AG08395 (cell line): ENCODE data around the gene ALKBH3.

ENCODE experiments used
- DNase-seq: peaks from one replicate; pipeline ENCODE4 v3.0.0; 2012; ENCODE audit warnings: mixed read lengths, low spot score

ALKBH3 gene

DNA sequence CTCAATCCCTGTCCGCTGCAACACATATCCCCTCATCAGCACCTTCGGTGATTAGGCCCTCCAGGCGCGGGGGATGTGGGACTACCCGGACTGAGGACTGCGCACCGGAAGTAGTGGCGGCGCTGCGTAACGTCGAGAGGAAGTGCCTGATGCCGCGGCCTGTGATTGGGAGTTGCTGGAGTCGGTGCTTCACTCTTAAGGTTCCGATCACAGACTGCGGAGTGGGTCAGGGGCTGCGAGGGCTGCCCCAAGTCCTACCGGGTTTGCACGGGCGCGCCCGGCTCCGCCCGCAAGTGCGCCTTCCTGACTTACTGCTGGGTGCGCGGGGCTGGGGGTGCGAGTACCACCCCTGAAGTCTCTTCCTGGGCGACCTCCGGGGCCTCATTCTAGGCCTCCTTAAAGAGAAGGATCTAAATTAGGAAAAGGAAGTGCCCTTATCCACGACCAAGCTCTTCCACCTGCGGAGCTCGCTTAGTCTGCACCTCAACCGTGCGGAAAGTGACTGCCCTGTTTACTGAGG lies at the start of gene ALKBH3:
Gene ALKBH3, plus strand, starts transcription at position 192 of the 520 bp plus-strand sequence. CDS start 1,822 bp downstream, outside the sequence.
- DNase-seq, result peak; percentile 96

DNA sequence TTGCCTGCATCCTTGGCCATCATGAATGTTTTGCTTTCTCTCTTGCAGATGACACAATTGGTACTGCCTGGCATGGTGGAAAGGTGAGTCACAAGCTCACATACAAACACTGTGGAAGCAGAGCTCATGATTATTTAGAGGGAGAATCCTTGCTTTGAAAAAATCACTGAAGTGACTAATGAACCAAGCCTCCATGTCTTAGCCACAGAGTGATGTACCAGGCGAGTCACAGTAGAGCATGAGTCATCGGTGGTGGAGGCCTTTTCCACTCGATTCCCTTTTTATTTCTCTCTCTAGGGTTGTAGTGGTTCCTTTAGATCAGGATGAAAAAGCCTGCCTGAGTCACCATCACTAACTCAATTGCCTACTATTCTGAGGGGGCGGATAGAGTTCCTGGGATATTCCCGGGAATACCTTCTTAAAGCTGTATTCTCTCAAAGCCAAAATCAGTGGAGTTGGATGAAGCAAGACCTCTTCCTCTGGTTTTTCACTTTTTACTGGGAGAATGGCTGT lies 49.6 kb upstream of the ALKBH3 start:
- peak; percentile 96 for DNase-seq

DNA sequence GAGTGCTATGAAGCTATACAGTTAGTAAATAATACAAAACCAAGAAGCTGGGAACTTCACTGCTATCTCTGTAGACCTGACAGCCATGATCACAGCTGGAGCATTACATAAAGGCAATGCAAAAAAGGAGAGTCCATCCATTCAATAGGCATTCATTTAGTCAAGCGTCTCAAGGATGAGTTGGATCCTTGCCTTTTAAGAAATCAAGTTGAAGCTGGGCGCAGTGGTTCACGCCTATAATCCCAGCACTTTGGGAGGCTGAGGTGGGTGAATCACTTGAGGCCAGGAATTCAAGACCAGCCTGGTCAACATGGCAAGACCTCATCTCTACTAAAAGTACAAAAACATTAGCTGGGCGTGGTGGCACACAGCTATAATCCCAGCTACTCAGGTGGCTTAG lies 48.1 kb upstream of the ALKBH3 start:
- no peak for DNase-seq

DNA sequence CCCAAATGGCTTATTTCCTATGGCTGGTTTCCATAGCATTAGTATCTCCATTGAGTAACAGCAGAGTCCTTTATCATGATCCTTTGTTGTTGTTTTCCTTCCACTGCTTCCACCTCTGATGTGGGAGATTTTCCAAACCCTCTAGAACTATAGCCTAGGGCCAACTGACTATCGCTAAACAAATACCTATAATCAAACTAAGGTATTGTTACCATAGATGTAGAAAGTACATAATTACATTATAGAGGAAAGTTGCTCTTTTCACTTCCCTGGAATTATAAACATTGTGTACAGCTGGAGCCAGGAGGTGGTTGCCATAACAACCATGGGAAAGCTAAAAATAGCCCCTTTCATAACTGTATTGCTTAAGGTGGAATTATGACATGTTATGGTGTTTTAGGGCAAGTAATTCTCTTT lies 47.0 kb upstream of the ALKBH3 start:
- no peak for DNase-seq

DNA sequence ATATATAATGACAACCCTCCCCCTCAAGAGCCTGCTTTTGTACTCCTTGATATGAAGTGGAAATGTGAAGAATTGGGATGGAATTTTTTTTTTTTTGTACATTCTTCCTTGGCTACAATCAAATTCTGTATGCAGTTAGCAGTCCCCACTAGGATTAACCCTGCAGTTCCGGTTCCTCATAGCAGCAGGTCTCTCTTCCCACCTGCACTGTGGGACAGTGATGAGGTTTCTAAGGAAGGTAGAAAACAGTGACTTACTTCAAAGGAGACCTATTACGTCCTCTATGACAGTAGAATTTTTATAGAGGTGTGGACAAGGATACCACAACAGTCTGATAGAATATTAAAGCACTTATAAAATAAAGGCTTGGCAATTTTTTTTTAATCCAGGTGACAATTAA lies 46.3 kb upstream of the ALKBH3 start:
- no peak for DNase-seq

DNA sequence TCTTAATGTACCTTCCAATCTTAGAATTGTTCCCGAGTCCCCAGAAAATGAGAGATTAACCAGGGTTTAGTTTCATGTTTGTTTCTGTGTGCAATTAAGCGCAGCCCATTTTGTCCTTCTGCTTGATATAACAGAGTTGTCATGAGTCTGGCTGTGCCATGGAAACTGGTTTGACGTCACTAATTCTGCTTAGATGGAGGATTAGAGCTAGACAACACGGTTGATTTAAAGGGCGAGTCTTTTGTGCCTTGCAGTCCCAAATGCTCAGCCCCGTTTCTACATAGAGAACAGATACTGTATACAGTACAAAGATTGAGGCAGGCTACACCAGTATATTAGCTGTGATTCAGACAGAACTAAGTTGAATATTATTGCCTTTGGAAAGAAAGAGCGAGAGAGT lies 45.5 kb upstream of the ALKBH3 start:
- no peak for DNase-seq

DNA sequence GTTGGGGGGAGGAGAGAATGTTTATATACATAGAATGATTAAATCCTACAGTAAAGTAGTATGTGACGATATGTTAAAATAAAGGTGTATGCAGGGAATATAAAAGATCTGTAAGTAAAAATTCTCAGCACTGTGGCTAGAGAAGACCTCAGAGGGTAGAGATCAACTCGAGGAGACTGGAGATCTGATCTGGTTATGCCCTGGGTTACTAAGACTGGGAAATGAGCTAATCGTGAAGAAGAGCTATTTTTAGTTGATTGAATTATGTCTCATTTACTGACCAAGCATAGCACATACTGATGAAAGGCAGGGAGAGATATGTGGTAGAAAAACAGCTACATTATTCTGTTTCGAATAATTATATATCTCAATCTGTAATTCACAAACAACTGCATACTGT lies 42.8 kb upstream of the ALKBH3 start:
- no peak for DNase-seq

DNA sequence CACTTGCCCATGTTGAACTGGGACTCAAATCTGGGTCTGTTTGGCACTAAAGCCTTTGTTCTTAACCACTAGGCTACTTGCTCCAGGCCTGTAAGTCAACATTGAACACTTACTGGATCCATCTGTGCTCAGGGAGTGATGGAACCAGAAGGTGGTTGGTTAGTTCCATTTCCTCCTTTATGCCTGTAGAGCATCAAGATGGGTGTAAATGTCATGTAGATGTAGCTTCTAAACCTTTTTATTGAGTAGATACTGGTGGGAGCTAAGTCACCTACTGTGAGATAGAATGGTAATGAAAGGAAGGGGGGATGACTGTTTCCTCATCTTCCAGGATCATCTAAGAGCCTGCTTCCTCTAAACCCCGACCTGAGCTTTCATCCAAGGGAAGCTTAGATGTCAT lies 38.6 kb upstream of the ALKBH3 start:
- DNase-seq, result no peak

DNA sequence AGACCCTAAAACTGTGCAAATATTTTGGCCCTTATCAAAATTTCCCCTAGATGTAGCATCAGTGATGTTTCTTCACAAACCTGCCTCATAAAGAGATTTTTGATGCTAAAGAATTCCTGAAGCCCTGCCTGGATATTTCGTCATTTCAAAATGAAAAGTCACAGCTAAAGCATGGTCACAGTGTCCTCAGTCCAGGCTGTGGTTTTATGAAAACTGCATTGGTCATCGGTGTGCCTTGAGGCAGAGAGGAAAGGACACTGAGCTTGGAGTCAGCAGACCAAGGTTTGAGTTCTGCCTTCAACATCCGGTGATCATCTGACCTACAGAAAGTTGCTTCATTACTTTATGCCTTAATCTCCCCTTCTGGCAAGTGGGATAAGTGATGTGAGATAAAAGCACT lies 34.8 kb upstream of the ALKBH3 start:
- peak; percentile 8 for DNase-seq

DNA sequence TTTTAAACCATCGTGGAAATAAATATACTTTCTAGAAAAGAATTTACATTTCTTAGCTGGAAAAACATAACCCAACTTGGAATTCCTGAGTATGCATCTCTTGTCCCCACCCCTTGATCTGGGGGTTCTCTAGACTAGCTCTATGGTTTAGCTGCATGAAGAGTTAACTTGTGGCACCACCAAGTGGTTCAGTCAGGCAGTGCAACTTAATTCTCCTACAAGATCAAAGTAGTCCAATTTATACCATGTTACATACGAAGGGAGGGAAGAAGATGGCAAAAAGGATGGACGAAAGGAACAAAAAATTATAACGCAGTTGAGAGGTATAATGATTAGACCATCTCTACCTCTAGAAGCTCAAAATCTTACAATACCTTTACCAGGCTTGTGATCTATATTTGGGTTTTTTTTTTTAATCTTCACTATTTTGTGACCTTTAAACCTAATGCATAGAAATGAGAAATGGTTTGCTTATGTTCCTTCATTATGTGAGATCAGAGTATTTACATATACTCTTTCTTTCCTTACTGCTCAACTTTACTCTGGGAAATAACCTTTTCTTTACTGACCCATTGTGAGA lies 28.5 kb upstream of the ALKBH3 start:
- DNase-seq, result peak; percentile 82

DNA sequence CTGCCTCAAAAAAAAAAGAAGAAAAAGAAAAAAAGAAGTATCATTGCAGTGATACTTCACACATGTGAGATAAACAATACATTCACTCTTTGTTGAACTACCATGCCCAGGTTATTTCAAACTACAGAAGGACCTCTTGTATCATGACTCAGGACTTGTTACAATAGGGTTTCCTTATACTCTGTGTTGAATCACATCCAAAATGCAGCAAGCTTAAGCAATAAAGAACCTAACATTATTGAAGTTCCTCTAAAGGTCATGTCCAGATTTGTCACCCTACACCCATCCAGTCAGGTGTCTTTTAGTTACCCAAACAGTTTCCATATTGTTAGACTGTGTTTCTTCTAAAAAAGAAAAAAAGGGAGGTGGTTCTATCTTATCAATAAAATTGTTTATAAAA lies 26.9 kb upstream of the ALKBH3 start:
- DNase-seq, result no peak

DNA sequence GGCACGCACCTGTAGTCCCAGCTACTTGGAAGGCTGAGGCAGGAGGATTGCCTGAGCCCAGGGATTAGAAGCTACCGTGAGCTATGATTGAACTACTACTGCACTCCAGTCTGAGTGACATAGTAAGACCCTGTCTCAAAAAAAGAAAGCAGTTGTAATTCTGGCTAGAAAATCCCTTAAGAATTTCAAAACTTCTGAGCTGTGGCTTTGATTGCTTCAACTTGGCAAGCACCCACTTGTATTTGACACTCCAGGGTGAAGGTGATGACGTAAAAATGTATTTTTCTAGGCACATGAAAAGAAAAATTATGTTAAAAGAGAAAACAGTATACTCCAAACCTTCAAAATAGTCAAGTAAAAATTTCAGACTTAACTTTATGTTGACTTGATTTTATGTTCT lies 23.6 kb upstream of the ALKBH3 start:
- DNase-seq, result no peak

DNA sequence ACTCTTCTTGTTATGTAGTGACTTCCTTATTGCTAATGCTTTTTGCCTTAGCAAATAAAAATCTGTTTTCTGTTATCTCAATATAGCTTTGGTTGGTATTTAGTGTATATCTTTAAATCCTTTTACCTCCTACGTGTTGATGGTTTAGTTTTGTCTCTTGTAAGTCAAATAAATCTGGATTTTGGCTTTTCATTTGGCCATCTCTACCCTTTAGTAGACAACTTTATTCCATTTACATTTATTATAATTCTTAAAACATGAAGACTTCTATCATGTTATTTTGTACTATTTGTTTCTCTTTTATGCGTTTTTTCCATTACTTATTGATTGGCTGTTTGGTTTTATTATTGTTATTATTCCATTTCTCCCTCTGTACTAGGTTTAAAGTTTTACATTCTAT lies 19.5 kb upstream of the ALKBH3 start:
- no peak for DNase-seq

DNA sequence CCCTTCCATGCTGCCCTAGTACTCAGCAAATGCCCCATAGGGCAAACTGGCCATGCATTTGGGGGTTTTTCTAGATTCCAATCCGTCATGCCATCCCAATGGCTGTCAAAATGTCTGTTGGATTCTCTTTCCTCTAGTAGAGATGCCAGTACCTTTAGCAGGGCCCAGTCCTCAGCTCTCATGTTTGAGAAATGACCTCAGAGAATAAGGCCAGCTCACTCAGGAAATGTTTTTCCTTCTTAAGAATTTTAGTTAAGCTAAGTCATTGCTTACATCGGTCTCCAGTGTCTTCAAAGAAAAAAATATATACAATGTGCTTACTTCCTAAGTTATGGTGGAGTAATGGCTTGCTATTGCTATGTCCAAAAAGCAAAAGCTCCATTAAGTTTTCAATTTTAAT lies 14.1 kb upstream of the ALKBH3 start:
- DNase-seq, result no peak

DNA sequence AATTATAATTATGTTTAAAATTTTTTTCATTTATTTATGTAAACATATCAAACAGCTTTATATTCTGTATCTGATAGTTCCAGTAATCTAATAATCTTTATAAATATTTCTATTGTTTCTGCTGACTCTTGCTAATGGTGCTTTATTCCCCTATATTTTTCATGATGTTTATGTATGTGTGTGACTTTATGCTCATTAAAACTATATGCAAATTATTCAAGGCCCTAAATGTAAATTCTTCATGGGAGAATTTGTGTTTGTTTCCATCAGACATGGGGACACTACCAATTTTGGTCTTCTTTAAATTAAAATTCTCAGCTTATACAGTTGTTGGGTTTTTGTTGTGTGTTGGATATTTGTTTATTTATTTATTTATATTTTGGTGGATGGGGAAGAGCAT lies 13.7 kb upstream of the ALKBH3 start:
- DNase-seq, result no peak

DNA sequence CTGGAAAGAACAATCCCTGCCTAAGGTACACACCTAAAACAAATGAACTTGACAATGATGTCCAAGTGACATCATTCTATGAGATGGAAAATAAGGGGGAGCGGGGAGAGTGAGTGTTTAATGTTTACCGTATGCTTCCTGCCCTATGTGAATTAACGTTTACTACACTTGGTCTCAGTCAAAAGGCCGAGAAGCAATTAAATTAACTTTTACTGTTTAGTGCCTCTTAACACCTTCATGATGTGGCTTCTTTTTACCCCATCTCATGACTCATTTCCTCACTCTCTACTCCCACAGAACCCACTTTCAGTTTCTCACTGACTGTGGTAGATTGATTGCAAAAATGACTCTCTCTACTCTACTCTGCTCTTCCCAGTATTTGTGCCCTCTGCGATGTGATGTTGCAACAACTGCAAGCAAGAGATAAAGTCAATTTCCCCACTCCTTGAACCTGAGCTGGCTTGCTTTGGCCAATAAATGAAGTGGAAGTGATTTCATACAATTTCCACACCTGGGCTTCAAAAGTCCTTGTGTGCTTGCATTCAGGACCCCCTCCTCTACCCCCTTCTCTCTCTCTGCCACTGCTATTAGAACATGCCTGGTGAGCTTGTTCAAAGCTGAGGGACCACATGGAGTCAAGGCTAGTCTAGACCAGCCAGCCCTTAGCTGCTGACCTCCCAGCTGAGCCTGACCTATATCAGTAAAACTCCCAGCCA lies 11.6 kb upstream of the ALKBH3 start:
- peak; percentile 73 for DNase-seq

DNA sequence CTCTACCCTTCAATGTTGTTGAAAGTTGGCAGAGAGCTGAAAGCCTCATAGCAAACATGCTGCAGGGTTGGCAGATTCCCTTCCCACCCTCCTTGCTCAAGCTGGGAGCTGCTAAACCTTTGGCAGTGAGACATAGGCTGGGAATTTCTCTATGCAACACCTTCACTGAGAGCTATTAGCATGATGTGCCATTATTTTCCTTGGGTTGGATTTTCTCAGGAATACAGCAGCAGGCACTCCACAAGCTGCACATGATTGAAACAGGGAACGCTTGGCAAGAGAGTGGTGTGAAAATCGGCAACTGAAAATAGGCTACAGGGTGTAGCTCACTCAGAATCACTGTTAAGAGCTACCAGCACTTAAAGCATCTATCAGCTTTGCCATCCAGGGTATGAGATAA lies 9.6 kb upstream of the ALKBH3 start:
- no peak for DNase-seq

DNA sequence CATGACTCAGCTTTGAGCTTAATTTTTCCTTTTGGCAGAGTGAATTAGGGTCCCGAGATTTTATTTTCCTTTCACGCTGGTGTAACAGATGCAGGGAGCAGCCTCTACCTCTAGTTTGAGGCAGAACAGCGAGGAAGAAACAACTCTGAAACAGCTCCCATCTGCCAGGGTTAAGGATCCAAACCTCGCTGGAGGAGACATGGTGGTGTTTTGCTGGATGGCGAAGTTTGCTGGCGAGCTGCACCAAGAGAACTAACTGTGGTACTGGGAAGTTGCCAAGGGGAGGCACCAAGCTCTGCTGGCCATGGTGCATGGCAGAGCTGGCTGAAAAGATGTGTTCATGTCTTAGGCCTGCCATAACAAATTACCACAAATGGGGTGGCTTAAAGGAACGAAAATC lies 7.6 kb upstream of the ALKBH3 start:
- DNase-seq, result no peak

DNA sequence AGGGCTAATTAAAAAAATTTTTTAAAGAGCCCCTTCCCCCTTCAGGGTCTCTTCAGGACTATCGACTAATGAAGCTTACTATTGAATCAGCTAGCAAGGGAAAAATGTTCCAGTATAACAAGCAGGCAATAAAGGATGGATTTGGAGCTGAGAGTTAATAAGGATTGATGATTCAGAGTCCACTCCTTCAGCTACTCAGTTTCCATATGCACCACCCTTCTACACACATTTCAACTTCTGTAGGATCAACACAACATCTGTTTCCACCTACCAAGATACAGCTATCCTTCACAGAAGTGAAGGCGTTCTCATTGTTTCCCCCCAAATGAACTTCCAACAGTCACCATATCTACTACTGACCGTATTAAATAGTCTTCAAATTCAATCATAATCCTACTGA lies 6.6 kb upstream of the ALKBH3 start:
- no peak for DNase-seq

DNA sequence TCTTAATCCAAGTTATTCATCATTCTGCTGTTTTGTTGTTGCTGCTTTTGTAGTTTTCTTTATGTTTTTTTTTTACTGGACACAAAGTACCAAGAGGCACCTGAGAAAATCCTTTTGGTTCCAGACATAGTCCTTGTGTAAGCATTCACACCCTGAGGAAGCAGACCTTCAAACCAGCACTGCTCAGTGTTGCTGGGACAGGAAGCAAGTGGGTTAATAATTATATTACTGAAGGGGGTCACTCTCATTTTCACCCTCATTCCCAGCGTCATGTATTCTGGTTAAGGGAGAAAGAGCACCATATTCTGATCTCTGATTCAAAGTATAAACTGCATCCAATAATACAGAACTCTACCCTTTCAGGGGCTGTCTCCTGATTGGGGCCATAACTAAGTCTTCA lies 5.9 kb upstream of the ALKBH3 start:
- DNase-seq, result no peak

DNA sequence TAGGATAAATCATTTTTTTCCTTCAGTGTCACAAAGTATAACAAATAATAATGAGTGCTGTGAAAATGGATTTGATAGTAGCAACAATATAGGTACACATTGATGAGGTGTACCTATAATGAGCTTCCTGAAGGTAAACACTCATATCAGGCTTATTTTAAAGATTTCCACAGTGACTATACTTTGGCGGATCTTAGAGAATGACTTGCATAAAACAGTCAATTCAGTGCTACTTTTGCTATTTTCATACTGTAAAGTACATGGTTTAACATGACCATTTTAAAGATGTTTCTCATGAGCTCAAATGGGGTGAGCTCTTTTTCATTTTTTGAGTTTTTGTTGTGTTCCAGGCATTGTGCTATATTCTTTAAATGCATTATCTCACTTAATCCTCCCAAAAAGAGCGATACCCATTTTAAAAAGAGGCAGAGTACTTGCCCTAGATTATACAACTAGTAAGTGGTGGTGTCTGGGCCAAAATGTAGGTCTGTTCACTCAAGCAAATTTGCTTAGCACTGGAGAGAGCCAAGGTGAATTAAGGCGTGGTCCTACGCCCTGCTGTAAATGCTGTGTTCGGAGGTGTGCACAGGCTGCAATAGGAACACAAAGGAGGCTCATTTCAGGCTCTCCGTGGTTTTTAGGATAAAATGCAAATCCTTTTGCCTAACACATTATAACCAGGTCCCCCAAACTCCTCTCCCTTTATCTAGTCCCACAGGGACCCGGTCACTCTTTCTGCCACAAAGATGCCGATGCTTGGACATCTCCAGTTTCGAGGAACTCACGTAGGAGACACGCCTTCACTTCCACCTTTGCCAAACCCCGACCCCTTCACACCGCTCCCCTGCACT lies 617 bp upstream of the ALKBH3 start:
- no peak for DNase-seq

DNA sequence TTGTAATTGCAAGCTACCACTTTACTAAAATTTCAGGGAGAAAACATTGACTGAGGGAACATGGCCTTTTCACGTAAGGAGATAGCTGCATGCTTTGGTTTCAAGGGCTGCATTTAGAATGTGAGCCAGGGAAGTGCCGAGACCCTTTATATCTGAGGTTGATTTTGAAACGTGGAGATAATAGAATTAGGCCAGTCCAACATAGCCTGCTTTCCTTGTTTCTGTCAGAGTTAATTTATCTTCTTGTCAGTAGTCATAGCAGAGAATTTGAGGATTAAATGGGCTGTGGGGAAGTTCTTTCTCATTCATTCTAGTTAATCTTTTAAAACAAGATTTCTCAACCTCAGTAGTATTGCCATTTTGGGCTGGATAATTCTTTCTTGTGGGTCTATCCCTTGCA lies 12.2 kb downstream of the ALKBH3 start:
- no peak for DNase-seq

DNA sequence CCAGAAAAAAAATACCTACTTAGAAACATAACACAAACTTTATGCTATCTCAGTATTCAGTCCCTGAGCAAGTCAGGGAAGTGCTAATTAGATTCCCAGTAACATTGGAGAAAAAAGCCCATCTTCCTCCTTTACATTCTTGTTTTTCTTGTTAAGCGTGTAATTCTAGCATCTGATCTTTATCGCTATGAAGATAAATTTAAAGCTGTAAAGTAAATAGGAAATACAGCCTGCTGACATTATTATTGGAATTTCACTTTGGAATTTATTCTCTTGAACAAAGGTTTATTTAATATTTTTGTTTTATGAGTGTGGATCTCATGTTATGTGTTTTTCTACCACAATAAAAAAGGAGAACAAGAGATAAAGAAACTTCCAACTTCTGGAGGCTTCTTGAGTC lies 13.9 kb downstream of the ALKBH3 start:
- DNase-seq, result no peak
